Karpas-422 (cell line): ENCODE data around the gene CDC73. TPM values are rescaled to one million over a fixed set of nuclear protein-coding genes. Genes with fewer than 3 reads are reported as not detected.

Experiments
- DNase-seq: peaks from one replicate; pipeline ENCODE4 v3.0.0-alpha.2; 2015
- H2AFZ ChIP-seq: fragments of 200-600 bp; sonication (generic); 2 replicates; pipeline ENCODE4 v1.6.1; 2014; ENCODE audit warnings: antibody characterized with exemption, low read length, mixed read lengths
- H3K27ac ChIP-seq: fragments of 200-600 bp; sonication (generic); 2 replicates; pipeline ENCODE4 v1.5.1; 2014; ENCODE audit warnings: mild to moderate bottlenecking, low read length, moderate library complexity
- H3K27me3 ChIP-seq: fragments of 200-600 bp; sonication (generic); 2 replicates; pipeline ENCODE4 v1.6.1; 2014; ENCODE audit warnings: low read length, mixed read lengths
- H3K36me3 ChIP-seq: fragments of 200-600 bp; sonication (generic); 2 replicates; pipeline ENCODE4 v1.6.1; 2014; ENCODE audit warnings: low read length, mixed read lengths; ENCODE audit not compliant: insufficient read depth
- H3K4me1 ChIP-seq: fragments of 200-600 bp; sonication (generic); 2 replicates; pipeline ENCODE4 v1.6.1; 2014; ENCODE audit warnings: mild to moderate bottlenecking, low read length, mixed read lengths
- H3K4me2 ChIP-seq: fragments of 200-600 bp; sonication (generic); 2 replicates; pipeline ENCODE4 v1.6.1; 2014; ENCODE audit warnings: low read length, low read depth, mild to moderate bottlenecking; ENCODE audit not compliant: poor library complexity, severe bottlenecking
- H3K4me3 ChIP-seq: fragments of 200-600 bp; sonication (generic); 2 replicates; pipeline ENCODE4 v1.5.1; 2014; ENCODE audit warnings: mild to moderate bottlenecking, antibody characterized with exemption, low read length, mixed read lengths
- H3K79me2 ChIP-seq: fragments of 200-600 bp; sonication (generic); 2 replicates; pipeline ENCODE4 v1.6.1; 2014; ENCODE audit warnings: mild to moderate bottlenecking, low read length, mixed read lengths
- H3K9ac ChIP-seq: fragments of 200-600 bp; sonication (generic); 2 replicates; pipeline ENCODE4 v1.6.0; 2014; ENCODE audit warnings: low read length
- H3K9me2 ChIP-seq: fragments of 200-600 bp; sonication (generic), shearing (Covaris generic); replicated peaks from 2 replicates; pipeline ENCODE4 v1.6.0; 2014; ENCODE audit warnings: mild to moderate bottlenecking, low read length, moderate library complexity; ENCODE audit not compliant: insufficient read depth
- H3K9me3 ChIP-seq: fragments of 300-700, 200-600 bp; sonication (generic); 2 replicates; pipeline ENCODE4 v1.6.1; 2014; ENCODE audit warnings: low read length, mixed read lengths
- H4K20me1 ChIP-seq: fragments of 200-600 bp; sonication (generic); 2 replicates; pipeline ENCODE4 v1.6.1; 2014; ENCODE audit warnings: mild to moderate bottlenecking, antibody characterized with exemption, low read length, low read depth; ENCODE audit not compliant: insufficient read depth
- total RNA-seq: library from RNA; depleted of rRNA; stranded (reverse); fragments of >200 nt; shearing (Covaris generic); gene quantifications from 2 replicates; pipeline ENCODE4 v1.2.3, GENCODE V29; 2014; ENCODE audit warnings: low replicate concordance

Gene CDC73
- total RNA-seq, 1 experiment from 2014 or later = 37.9 TPM

- H3K4me2 ChIP-seq = no peak overlapping the region
- no peak overlapping the region for H2AFZ ChIP-seq
- no peak overlapping the region for H3K27ac ChIP-seq
- no peak overlapping the region for H3K4me3 ChIP-seq
- H3K9ac ChIP-seq = no peak overlapping the region
- no peaks in the 10 kb centered on the region for H3K4me1 ChIP-seq
- no peak for DNase-seq
- no peaks in the 10 kb centered on the region for H4K20me1 ChIP-seq
- H3K27me3 ChIP-seq = no peaks in the 10 kb centered on the region
- H3K9me3 ChIP-seq = 0 out of 2 replicates have a peak, but pooled peaks cover 4% of the 10 kb centered on the region
- H3K36me3 ChIP-seq = peaks cover 23% of the 10 kb centered on the region
- H3K9me2 ChIP-seq = no peaks in the 10 kb centered on the region
- peaks cover 52% of the 10 kb centered on the region for H3K79me2 ChIP-seq
Measured at GRCh38 chr1:193210996-193211395, 89.2 kb downstream of the CDC73 start.

GRCh38 chr1:193211539-193211938 is 89.7 kb downstream of the CDC73 start:
- H3K79me2 ChIP-seq = peaks cover 51% of the 10 kb centered on the region
- H3K27ac ChIP-seq = no peak overlapping the region
- no peak overlapping the region for H3K4me2 ChIP-seq
- no peaks in the 10 kb centered on the region for H3K27me3 ChIP-seq
- no peaks in the 10 kb centered on the region for H3K4me1 ChIP-seq
- no peak overlapping the region for H3K9ac ChIP-seq
- 0 out of 2 replicates have a peak, but pooled peaks cover 4% of the 10 kb centered on the region for H3K9me3 ChIP-seq
- no peaks in the 10 kb centered on the region for H3K9me2 ChIP-seq
- no peak overlapping the region for H2AFZ ChIP-seq
- no peaks in the 10 kb centered on the region for H4K20me1 ChIP-seq
- H3K36me3 ChIP-seq = peaks cover 18% of the 10 kb centered on the region
- DNase-seq = no peak
- no peak overlapping the region for H3K4me3 ChIP-seq

DNA sequence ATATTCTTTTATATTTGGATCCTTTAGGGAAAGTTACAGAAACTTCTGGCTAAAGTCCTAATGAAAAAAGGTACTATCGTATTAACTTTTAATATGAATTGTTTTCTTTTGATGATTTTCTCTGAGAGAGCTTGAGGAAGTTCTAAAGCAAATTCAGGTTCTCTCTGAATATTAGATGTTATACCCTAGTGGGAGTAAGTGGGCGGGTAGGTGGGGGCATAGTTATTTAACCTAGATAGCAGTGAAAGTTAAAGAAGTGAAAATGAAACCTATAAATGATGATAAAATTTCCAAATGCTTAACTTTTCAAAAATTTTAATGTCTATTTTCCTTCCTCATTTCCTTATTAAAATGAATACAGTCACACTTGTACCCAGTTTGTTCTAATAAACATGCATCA is 90.8 kb downstream of the CDC73 start:
- H3K9ac ChIP-seq = no peak overlapping the region
- H3K4me2 ChIP-seq = no peak overlapping the region
- peaks cover 13% of the 10 kb centered on the region for H3K36me3 ChIP-seq

GRCh38 chr1:193213998-193214397 is 92.2 kb downstream of the CDC73 start:
- DNase-seq = no peak
- peaks cover 44% of the 10 kb centered on the region for H3K79me2 ChIP-seq
- no peaks in the 10 kb centered on the region for H3K27me3 ChIP-seq
- H3K4me2 ChIP-seq = no peak overlapping the region
- no peak overlapping the region for H3K9ac ChIP-seq
- peaks cover 13% of the 10 kb centered on the region for H3K36me3 ChIP-seq
- no peaks in the 10 kb centered on the region for H3K9me3 ChIP-seq
- H3K4me3 ChIP-seq = no peak overlapping the region
- no peak overlapping the region for H2AFZ ChIP-seq
- H4K20me1 ChIP-seq = no peaks in the 10 kb centered on the region
- no peaks in the 10 kb centered on the region for H3K4me1 ChIP-seq
- no peaks in the 10 kb centered on the region for H3K9me2 ChIP-seq
- H3K27ac ChIP-seq = no peak overlapping the region

More for the DNA sequence above, 90.8 kb downstream of the CDC73 start:
- DNase-seq = no peak
- Histone ChIP-seq H3K9me3 (no peaks in the 10 kb centered on the region), H3K4me1 (no peaks in the 10 kb centered on the region), H2AFZ (no peak overlapping the region), H3K9me2 (no peaks in the 10 kb centered on the region), H3K4me3 (no peak overlapping the region), H3K27ac (no peak overlapping the region), H3K27me3 (no peaks in the 10 kb centered on the region), H3K79me2 (peaks cover 56% of the 10 kb centered on the region), H4K20me1 (no peaks in the 10 kb centered on the region)

DNA sequence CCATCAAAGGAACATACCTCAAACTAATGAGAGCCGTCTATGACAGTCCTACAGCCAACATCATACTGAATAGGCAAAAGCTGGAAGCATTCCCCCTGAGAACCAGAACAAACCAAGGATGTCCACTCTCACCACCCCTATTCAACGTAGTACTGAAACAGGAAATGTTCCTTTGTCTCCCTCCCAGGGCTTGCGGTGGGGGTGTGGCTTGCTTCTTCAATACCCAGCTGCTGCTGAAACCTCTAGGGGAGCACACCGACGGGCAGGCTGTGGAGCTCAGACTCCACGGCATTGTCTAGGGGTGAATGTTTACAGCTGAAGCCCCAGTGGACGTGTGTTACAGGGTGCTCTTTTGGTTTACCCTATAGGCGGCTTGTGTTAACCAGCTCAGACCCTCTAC is 95.1 kb downstream of the CDC73 start:
- H3K9me3 ChIP-seq = no peaks in the 10 kb centered on the region
- H3K27me3 ChIP-seq = no peaks in the 10 kb centered on the region
- H3K36me3 ChIP-seq = peaks cover 13% of the 10 kb centered on the region
- peaks cover 19% of the 10 kb centered on the region for H3K79me2 ChIP-seq
- H2AFZ ChIP-seq = no peak overlapping the region
- no peak for DNase-seq
- no peaks in the 10 kb centered on the region for H3K9me2 ChIP-seq
- no peak overlapping the region for H3K27ac ChIP-seq
- no peaks in the 10 kb centered on the region for H4K20me1 ChIP-seq
- no peak overlapping the region for H3K9ac ChIP-seq
- H3K4me3 ChIP-seq = no peak overlapping the region
- H3K4me1 ChIP-seq = no peaks in the 10 kb centered on the region
- H3K4me2 ChIP-seq = no peak overlapping the region

- H2AFZ ChIP-seq = no peak overlapping the region
- H3K9me2 ChIP-seq = no peaks in the 10 kb centered on the region
- H4K20me1 ChIP-seq = no peaks in the 10 kb centered on the region
- peaks cover 36% of the 10 kb centered on the region for H3K79me2 ChIP-seq
- H3K36me3 ChIP-seq = peaks cover 5% of the 10 kb centered on the region; the same call in 1 of the 2 replicates
- no peak for DNase-seq
- H3K4me1 ChIP-seq = no peaks in the 10 kb centered on the region
- no peaks in the 10 kb centered on the region for H3K27me3 ChIP-seq
- H3K9me3 ChIP-seq = no peaks in the 10 kb centered on the region
- no peak overlapping the region for H3K4me3 ChIP-seq
- no peak overlapping the region for H3K27ac ChIP-seq
- no peak overlapping the region for H3K9ac ChIP-seq
- no peak overlapping the region for H3K4me2 ChIP-seq
Measured at GRCh38 chr1:193219391-193219790, 97.6 kb downstream of the CDC73 start.

- Histone ChIP-seq H3K4me3 (no peak overlapping the region), H3K27me3 (no peaks in the 10 kb centered on the region), H3K4me2 (no peak overlapping the region), H3K4me1 (no peaks in the 10 kb centered on the region), H3K9me3 (no peaks in the 10 kb centered on the region), H3K36me3 (peaks cover 4% of the 10 kb centered on the region; the same call in 1 of the 2 replicates), H3K9ac (no peak overlapping the region), H2AFZ (no peak overlapping the region), H3K9me2 (no peaks in the 10 kb centered on the region), H3K79me2 (peaks cover 50% of the 10 kb centered on the region), H3K27ac (no peak overlapping the region), H4K20me1 (no peaks in the 10 kb centered on the region)
- no peak for DNase-seq
Measured at GRCh38 chr1:193221651-193222050, 99.8 kb downstream of the CDC73 start.

GRCh38 chr1:193222056-193222615 is 100.3 kb downstream of the CDC73 start:
- Histone ChIP-seq H4K20me1 (no peaks in the 10 kb centered on the region), H3K9me2 (no peaks in the 10 kb centered on the region), H3K27ac (no peak overlapping the region), H3K79me2 (peaks cover 51% of the 10 kb centered on the region), H3K27me3 (no peaks in the 10 kb centered on the region), H3K4me3 (no peak overlapping the region), H3K9ac (no peak overlapping the region), H3K9me3 (no peaks in the 10 kb centered on the region), H2AFZ (no peak overlapping the region), H3K4me2 (no peak overlapping the region), H3K36me3 (0 out of 2 replicates have a peak, but pooled peaks cover 4% of the 10 kb centered on the region), H3K4me1 (no peaks in the 10 kb centered on the region)
- no peak for DNase-seq
